Omental fat pad (tissue), 4 donors: ENCODE results near the gene STK40. TPM values are rescaled to one million over a fixed set of nuclear protein-coding genes. Genes with fewer than 3 reads are reported as not detected.

Source experiments
- ATAC-seq: fragments of 150-250 bp; one replicate; pipeline ENCODE4 v1.9.1; 2016; ENCODE audit warnings: mild to moderate bottlenecking, moderate library complexity; ENCODE audit not compliant: low FRiP score
- DNase-seq: peaks from one replicate; pipeline ENCODE4 v3.0.0-alpha.2; 2019; ENCODE audit warnings: low spot score
- total RNA-seq, 4 donors: library from RNA; depleted of rRNA; stranded (reverse); fragments of >200 nt; gene quantifications; one replicate each; pipeline ENCODE4 v1.1.0, GENCODE V29; 2016
- TF ChIP-seq, protein P1 (sequence below), 3 donors: fragments of 450-650 bp; IDR thresholded peaks; one replicate each; pipeline ENCODE4 v1.5.1; 2016 to 2017; ENCODE audit warnings: antibody characterized with exemption in 3 of 3, mild to moderate bottlenecking in 3 of 3, moderate library complexity in 2 of 3

The STK40 gene
- total RNA-seq, 4 donors from 2014 or later, result 36.1 to 75.5 (median 47.3) TPM

- DNase-seq (no peak), ATAC-seq (no peak)
- TF ChIP-seq, protein P1, sequence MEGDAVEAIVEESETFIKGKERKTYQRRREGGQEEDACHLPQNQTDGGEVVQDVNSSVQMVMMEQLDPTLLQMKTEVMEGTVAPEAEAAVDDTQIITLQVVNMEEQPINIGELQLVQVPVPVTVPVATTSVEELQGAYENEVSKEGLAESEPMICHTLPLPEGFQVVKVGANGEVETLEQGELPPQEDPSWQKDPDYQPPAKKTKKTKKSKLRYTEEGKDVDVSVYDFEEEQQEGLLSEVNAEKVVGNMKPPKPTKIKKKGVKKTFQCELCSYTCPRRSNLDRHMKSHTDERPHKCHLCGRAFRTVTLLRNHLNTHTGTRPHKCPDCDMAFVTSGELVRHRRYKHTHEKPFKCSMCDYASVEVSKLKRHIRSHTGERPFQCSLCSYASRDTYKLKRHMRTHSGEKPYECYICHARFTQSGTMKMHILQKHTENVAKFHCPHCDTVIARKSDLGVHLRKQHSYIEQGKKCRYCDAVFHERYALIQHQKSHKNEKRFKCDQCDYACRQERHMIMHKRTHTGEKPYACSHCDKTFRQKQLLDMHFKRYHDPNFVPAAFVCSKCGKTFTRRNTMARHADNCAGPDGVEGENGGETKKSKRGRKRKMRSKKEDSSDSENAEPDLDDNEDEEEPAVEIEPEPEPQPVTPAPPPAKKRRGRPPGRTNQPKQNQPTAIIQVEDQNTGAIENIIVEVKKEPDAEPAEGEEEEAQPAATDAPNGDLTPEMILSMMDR (IDR thresholded peaks at IDR 0.05), result no peak
Measured at GRCh38 chr1:36384542-36385409, 948 bp downstream of the STK40 start.

DNA sequence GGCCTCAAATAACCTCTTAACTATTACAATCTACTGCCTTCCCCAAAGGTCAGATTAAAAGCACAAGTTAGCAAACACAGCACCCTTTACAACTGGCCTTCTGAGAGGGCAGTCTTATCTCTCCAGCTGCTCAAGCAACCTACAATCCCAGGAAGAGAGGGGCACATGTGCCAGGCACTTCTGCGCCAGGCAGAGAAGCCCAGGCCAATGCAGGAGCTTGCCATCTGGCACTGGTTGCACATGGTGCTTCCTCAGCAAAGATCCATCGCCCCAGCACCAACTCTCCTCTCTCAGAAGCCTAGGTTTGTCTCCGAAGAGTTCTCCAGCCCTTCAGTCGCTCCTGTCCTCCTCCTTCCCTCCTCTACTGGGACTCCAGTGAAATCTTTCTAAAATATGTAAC, 2.5 kb downstream of the STK40 start:
- TF ChIP-seq, protein P1 (IDR thresholded peaks at IDR 0.05), result no peak
- ATAC-seq, result no peak
- no peak for DNase-seq

DNA sequence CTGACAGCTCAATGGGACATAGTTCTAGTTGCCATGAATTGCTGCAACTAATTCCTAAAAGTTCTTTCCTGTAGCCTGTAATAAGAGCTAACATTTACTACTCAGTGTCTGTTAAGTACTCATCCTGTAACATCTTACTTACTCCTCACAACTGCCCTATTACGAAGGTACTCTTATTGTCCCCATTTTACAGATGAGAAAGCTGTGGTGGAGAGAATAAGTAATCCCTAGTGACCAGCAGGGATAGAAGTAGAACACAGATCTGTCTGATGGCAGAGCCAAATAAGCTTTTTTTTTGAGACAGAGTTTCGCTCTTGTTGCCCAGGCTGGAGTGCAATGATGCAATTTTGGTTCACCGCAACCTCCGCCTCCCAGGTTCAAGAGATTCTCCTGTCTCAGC, 3.1 kb downstream of the STK40 start:
- ATAC-seq (no peak), DNase-seq (no peak)
- TF ChIP-seq, protein P1 (IDR thresholded peaks at IDR 0.05), result no peak

DNA sequence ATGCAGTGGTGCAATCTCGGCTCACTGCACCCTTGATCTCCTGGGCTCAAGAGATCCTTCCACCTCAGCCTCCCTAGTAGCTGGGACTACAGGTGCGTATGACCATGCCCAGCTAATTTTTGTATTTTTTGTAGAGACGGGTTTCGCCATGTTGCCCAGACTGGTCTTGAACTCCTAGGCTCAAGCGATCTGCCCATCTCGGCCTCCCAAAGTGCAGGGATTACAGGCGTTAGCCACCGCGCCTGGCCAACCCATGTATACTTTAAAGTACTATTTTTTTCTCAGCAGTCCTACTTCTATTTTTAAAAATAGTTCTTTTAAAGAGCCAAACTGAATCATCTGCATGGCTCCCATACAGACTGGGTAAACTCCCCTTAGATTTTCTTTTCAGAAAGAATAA, 3.5 kb downstream of the STK40 start:
- TF ChIP-seq, protein P1 (IDR thresholded peaks at IDR 0.05), result no peak
- DNase-seq, result no peak
- no peak for ATAC-seq

DNA sequence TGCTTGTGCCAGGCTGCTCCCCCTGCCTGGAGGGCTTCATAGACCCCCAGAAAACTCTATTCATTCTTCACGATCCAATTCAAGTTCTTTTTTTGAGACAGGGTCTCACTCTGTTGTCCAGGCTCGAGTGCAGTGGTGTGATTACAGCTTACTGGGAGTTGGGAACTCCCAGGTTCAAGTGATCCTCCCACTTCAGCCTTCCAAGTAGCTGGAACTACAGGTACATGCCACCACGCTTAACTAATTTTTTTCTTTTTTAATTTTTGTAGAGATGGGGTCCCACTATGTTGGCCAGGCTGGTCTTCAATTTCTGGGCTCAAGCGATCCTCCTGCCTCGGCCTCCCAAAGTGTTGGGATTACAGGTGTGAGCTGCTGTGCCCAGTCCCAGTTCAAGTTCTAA, 4.3 kb downstream of the STK40 start:
- DNase-seq (no peak), ATAC-seq (no peak)
- TF ChIP-seq, protein P1 (IDR thresholded peaks at IDR 0.05), result no peak

DNA sequence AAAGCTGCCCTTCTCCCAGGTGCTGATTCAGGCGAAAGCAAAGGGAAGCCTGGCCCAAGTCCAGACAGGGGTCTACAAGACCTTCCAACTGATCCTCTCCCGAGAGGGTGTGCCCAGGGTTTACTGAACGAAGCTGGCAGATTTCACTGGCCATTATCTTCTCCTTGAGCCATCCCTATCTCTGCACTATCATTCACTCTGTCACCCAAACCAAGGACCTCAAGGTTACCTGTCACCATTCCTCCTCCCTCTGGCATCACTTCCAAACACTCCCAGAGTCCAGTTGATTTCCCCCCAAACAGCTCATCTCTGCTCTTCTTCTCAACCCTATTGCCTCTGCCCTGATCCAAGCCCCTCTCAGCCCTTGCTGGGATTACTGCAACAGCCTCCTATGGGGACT, 4.9 kb downstream of the STK40 start:
- TF ChIP-seq, protein P1 (IDR thresholded peaks at IDR 0.05), result no peak
- DNase-seq, result no peak
- ATAC-seq, result no peak

DNA sequence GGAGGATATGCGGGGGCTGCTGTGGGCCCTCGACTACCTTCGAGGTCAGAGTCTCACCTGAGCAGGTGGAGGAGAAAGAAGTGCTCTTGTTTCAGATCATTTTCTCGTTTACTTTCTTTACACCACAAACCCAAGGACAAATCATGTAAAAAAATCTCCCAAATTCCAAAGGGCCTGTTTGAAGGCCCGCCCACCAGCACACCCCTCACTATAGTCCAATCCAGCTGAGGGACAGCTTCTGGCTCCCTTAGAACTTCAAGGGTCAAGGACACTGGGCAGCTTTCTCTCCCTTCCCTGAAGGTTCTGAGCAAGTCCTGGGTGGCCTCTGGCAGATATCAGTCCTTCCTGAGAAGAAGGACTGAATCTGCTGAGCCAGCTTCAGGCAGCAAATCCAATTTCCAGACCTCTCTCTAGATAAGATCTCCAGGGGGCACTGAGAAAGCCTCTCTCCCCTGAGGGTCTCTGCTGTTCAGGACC, 5.5 kb downstream of the STK40 start:
- DNase-seq (no peak), ATAC-seq (no peak)
- TF ChIP-seq, protein P1 (IDR thresholded peaks at IDR 0.05), result no peak
